Hepatocyte (in vitro differentiated cells): Measurements from ENCODE around the gene CRACR2B.

Experiments
- CTCF ChIP-seq: fragments of 200-600 bp; sonication (generic); IDR thresholded peaks from 2 replicates; pipeline ENCODE4 v1.5.1; 2016; ENCODE audit warnings: antibody characterized with exemption, mild to moderate bottlenecking; ENCODE audit not compliant: poor library complexity
- EZH2phosphoT487 ChIP-seq: fragments of 200-600 bp; sonication (generic); IDR thresholded peaks from one replicate; pipeline ENCODE4 v1.6.1; 2018; ENCODE audit warnings: antibody characterized with exemption, mild to moderate bottlenecking, low read depth, moderate library complexity; ENCODE audit not compliant: unreplicated experiment, severe bottlenecking

- no peak for TF ChIP-seq CTCF
- TF ChIP-seq EZH2phosphoT487: no peak
Measured at GRCh38 chr11:828506-829175, 922 bp downstream of the CRACR2B start.
